Progenitor cell of endocrine pancreas (in vitro differentiated cells): ENCODE results near the gene CTBP2. TPM values are rescaled to one million over a fixed set of nuclear protein-coding genes. Genes with fewer than 3 reads are reported as not detected.
A peak's percentile ranks its signal among the peaks of the same experiment; 100 is the strongest.

ENCODE experiments used
- DNase-seq: peaks from one replicate; pipeline ENCODE4 v3.0.0; 2021; ENCODE audit warnings: low spot score; ENCODE audit not compliant: unreplicated experiment
- H3K27ac Mint-ChIP-seq: 2 replicates; pipeline ENCODE4 v1.8.0; 2021; ENCODE audit warnings: mild to moderate bottlenecking, moderate library complexity, mixed read lengths
- H3K27me3 Mint-ChIP-seq: 2 replicates; pipeline ENCODE4 v1.8.0; 2021; ENCODE audit warnings: mixed read lengths
- H3K36me3 Mint-ChIP-seq: 2 replicates; pipeline ENCODE4 v1.8.0; 2022; ENCODE audit warnings: mixed read lengths; ENCODE audit not compliant: insufficient read depth
- H3K4me1 Mint-ChIP-seq: 2 replicates; pipeline ENCODE4 v1.8.0; 2021; ENCODE audit warnings: low read depth, mixed read lengths
- H3K4me3 Mint-ChIP-seq: 2 replicates; pipeline ENCODE4 v1.8.0; 2021; ENCODE audit warnings: low read depth, mild to moderate bottlenecking, moderate library complexity, mixed read lengths
- H3K9me3 Mint-ChIP-seq: 2 replicates; pipeline ENCODE4 v1.8.0; 2021; ENCODE audit warnings: low read depth, mixed read lengths
- total RNA-seq: library from RNA; stranded (reverse); gene quantifications from 2 replicates; pipeline ENCODE4 v1.2.1, GENCODE V29; 2021
- TF ChIP-seq, protein P1 (sequence below): fragments of 200-600 bp; sonication (generic); IDR thresholded peaks from one replicate; pipeline ENCODE4 v1.5.0; 2021; ENCODE audit warnings: antibody characterized with exemption, mild to moderate bottlenecking; ENCODE audit not compliant: unreplicated experiment

The CTBP2 gene
- total RNA-seq, 1 donor from 2014 or later: 182 TPM

- Mint-ChIP-seq H3K27me3 (no peaks in the 10 kb centered on the region), H3K9me3 (no peaks in the 10 kb centered on the region), H3K4me3 (no peak overlapping the region), H3K36me3 (peaks cover 5% of the 10 kb centered on the region), H3K4me1 (peaks cover 43% of the 10 kb centered on the region), H3K27ac (peak overlapping the region; percentile 67)
- DNase-seq: no peak
- TF ChIP-seq, protein P1, sequence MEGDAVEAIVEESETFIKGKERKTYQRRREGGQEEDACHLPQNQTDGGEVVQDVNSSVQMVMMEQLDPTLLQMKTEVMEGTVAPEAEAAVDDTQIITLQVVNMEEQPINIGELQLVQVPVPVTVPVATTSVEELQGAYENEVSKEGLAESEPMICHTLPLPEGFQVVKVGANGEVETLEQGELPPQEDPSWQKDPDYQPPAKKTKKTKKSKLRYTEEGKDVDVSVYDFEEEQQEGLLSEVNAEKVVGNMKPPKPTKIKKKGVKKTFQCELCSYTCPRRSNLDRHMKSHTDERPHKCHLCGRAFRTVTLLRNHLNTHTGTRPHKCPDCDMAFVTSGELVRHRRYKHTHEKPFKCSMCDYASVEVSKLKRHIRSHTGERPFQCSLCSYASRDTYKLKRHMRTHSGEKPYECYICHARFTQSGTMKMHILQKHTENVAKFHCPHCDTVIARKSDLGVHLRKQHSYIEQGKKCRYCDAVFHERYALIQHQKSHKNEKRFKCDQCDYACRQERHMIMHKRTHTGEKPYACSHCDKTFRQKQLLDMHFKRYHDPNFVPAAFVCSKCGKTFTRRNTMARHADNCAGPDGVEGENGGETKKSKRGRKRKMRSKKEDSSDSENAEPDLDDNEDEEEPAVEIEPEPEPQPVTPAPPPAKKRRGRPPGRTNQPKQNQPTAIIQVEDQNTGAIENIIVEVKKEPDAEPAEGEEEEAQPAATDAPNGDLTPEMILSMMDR: no peak
Measured at GRCh38 chr10:125093199-125093973, 67.0 kb downstream of the CTBP2 start.

GRCh38 chr10:125092564-125093031 lies 67.8 kb downstream of the CTBP2 start:
- Mint-ChIP-seq H3K4me3 (no peak overlapping the region), H3K36me3 (peaks cover 9% of the 10 kb centered on the region), H3K9me3 (no peaks in the 10 kb centered on the region), H3K4me1 (peaks cover 50% of the 10 kb centered on the region), H3K27ac (peak overlapping the region; percentile 67), H3K27me3 (no peaks in the 10 kb centered on the region)
- TF ChIP-seq, protein P1: no peak
- DNase-seq: no peak

GRCh38 chr10:125091891-125092290 lies 68.5 kb downstream of the CTBP2 start:
- DNase-seq: no peak
- Mint-ChIP-seq H3K4me1 (peaks cover 47% of the 10 kb centered on the region), H3K27ac (no peak overlapping the region), H3K36me3 (peaks cover 12% of the 10 kb centered on the region), H3K4me3 (no peak overlapping the region), H3K27me3 (no peaks in the 10 kb centered on the region), H3K9me3 (no peaks in the 10 kb centered on the region)
- TF ChIP-seq, protein P1: no peak

DNA sequence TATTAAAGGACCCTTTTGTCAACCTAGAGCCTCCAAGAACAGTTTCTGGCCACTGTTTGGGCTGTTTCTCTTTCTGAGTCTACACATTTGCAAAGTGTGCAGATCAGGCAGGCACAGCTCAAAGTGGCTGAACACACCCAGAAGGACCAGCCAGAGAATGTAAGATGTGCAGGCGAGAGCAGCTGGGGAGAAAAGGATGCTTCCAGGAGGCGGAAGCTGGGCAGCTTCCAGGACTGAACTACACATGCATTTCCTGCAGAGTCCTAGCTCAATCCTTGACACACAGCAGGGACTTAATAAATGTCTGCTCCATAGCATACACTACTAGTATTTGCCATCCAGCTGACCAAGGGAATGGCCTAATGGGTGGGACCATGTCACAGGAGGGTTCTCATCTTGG lies 70.9 kb downstream of the CTBP2 start:
- H3K27ac Mint-ChIP-seq: peak overlapping the region; percentile 53
- no peak for DNase-seq

DNA sequence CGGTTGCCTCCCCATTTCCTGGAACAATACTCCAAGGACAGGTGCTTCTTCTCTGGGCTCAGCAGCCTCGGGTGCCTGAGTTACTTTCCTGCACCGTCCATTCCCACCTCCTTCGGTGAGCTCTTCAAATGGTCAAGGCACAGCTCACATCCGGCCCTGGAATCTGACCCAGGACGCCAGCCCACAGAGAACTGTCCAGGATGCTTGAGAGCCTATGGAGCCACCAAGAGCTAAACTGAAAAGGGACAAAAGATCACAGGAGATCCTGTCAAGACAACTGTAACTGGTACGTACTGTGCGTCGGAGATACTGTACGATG lies 72.5 kb downstream of the CTBP2 start:
- Mint-ChIP-seq H3K27ac (peak overlapping the region; percentile 50), H3K36me3 (peaks cover 20% of the 10 kb centered on the region), H3K9me3 (no peaks in the 10 kb centered on the region), H3K4me1 (peaks cover 38% of the 10 kb centered on the region), H3K4me3 (no peak overlapping the region), H3K27me3 (no peaks in the 10 kb centered on the region)
- TF ChIP-seq, protein P1: no peak
- no peak for DNase-seq

More for the DNA sequence above, 70.9 kb downstream of the CTBP2 start:
- Mint-ChIP-seq H3K36me3 (peaks cover 20% of the 10 kb centered on the region), H3K9me3 (no peaks in the 10 kb centered on the region), H3K4me3 (no peak overlapping the region), H3K27me3 (no peaks in the 10 kb centered on the region), H3K4me1 (peaks cover 48% of the 10 kb centered on the region)
- TF ChIP-seq, protein P1: no peak
